C4-2B (cell line): Measurements from ENCODE around the gene SLC25A21.

Source experiments
- ZFX ChIP-seq: fragments of 450-650 bp; IDR thresholded peaks from 2 replicates; pipeline ENCODE4 v1.6.1; 2017
- TF ChIP-seq, protein P1 (sequence below): fragments of 450-650 bp; conservative IDR thresholded peaks from 2 replicates; pipeline ENCODE4 v1.5.1; 2017; ENCODE audit warnings: mild to moderate bottlenecking

DNA sequence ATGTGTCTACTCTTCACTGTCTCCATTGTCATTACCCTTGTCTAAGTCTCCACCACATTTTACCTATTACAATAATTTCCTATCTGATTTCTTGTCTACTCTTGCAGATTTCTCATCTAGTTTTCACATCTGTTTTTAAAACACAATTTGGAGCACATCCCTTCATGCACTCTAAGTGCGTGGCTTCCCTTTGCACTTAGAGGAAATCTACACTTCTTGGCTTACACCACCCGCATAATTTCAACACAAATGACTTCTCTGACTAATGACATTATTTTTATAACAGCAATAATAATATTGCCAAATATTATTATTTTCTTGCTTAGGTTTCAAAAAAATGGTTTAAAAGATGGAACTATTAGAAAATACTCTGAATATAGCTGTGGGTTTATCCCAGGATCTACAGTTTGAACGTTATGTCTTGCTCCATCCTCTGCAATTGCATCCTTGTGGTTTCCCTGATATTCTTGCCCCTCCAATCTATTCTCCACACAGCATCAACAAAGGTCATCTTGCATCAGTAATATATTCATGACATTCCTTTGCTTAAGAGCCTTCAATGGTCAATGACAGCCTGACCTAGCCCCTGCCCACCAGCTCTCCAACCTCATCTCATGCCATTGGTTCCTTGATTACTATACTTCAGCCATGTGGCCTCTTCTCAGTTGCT, 153.7 kb downstream of the SLC25A21 start:
- TF ChIP-seq, protein P1, sequence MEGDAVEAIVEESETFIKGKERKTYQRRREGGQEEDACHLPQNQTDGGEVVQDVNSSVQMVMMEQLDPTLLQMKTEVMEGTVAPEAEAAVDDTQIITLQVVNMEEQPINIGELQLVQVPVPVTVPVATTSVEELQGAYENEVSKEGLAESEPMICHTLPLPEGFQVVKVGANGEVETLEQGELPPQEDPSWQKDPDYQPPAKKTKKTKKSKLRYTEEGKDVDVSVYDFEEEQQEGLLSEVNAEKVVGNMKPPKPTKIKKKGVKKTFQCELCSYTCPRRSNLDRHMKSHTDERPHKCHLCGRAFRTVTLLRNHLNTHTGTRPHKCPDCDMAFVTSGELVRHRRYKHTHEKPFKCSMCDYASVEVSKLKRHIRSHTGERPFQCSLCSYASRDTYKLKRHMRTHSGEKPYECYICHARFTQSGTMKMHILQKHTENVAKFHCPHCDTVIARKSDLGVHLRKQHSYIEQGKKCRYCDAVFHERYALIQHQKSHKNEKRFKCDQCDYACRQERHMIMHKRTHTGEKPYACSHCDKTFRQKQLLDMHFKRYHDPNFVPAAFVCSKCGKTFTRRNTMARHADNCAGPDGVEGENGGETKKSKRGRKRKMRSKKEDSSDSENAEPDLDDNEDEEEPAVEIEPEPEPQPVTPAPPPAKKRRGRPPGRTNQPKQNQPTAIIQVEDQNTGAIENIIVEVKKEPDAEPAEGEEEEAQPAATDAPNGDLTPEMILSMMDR, result no peak
- no peak for TF ChIP-seq ZFX
